Gastroesophageal sphincter (tissue), 4 donors: ENCODE results near the gene TMEM255A. TPM values are rescaled to one million over a fixed set of nuclear protein-coding genes. Genes with fewer than 3 reads are reported as not detected.

Experiments used
- ATAC-seq: fragments of 150-250 bp; one replicate; pipeline ENCODE4 v1.9.1; 2016; ENCODE audit warnings: mild to moderate bottlenecking, moderate library complexity
- H3K27ac ChIP-seq, 4 donors: fragments of 200-600 bp; sonication (generic) in 3 of 4; 1 replicate in 3 of 4; 2 replicates in 1 of 4; pipeline ENCODE4 v1.5.1; 2016 to 2019
- H3K27me3 ChIP-seq: fragments of 200-600 bp; sonication (generic); one replicate; pipeline ENCODE4 v1.5.1; 2019
- H3K36me3 ChIP-seq, 2 donors: fragments of 200-600 bp; sonication (generic); one replicate each; pipeline ENCODE4 v1.5.1; 2019; ENCODE audit warnings: control low read depth in 1 of 2
- H3K4me1 ChIP-seq, 3 donors: fragments of 200-600 bp; sonication (generic); 1 replicate in 2 of 3; 2 replicates in 1 of 3; pipeline ENCODE4 v1.5.1; 2016 to 2019; ENCODE audit warnings: control low read depth in 2 of 3
- H3K4me3 ChIP-seq, 2 donors: fragments of 200-600 bp; sonication (generic); one replicate each; pipeline ENCODE4 v1.5.1; 2019; ENCODE audit warnings: mild to moderate bottlenecking in 1 of 2, moderate library complexity in 1 of 2
- H3K9me3 ChIP-seq, 3 donors: fragments of 200-600 bp; sonication (generic); one replicate each; pipeline ENCODE4 v1.5.1; 2017 to 2019; ENCODE audit warnings: control low read depth in 2 of 3
- CTCF ChIP-seq, 4 experiments: fragments of 200-600 bp in 2 of 4; fragments of 450-650 bp in 2 of 4; sonication (generic) in 1 of 4; IDR thresholded peaks; one replicate each; pipeline ENCODE4 v1.5.1; 2017 to 2019; ENCODE audit warnings: antibody characterized with exemption in 4 of 4, mild to moderate bottlenecking in 2 of 4, moderate library complexity in 2 of 4
- EP300 ChIP-seq: sonication (generic); formaldehyde crosslinking; IDR thresholded peaks from one replicate; pipeline ENCODE4 v1.6.1; 2017; ENCODE audit warnings: antibody characterized with exemption, mild to moderate bottlenecking
- POLR2A ChIP-seq, 2 donors: fragments of 450-650 bp; IDR thresholded peaks; one replicate each; pipeline ENCODE4 v1.6.1; 2017; ENCODE audit warnings: antibody characterized with exemption in 2 of 2, mild to moderate bottlenecking in 2 of 2, moderate library complexity in 1 of 2
- POLR2AphosphoS5 ChIP-seq: sonication (generic); formaldehyde crosslinking; IDR thresholded peaks from one replicate; pipeline ENCODE4 v1.6.1; 2017; ENCODE audit warnings: antibody characterized with exemption
- WGBS, 2 donors: methylation state at CpG; one replicate each; pipeline ENCODE4 v1.1.5; 2018; ENCODE audit warnings: low coverage in 1 of 2; 5-methylcytosine and 5-hydroxymethylcytosine counted together
- total RNA-seq, 4 donors: library from RNA; depleted of rRNA; stranded (reverse); fragments of >200 nt; gene quantifications; one replicate each; pipeline ENCODE4 v1.1.0, GENCODE V29; 2016

The TMEM255A gene
- total RNA-seq, 4 donors from 2014 or later: 0.16 to 8.9 (median 4.1) TPM

GRCh38 chrX:120271218-120271617, 40.0 kb downstream of the TMEM255A start:
- Histone ChIP-seq H3K27me3 (no peaks in the 10 kb centered on the region), H3K4me3 (no peak overlapping the region), H3K27ac (no peak overlapping the region), H3K36me3 (no peaks in the 10 kb centered on the region), H3K4me1 (no peaks in the 10 kb centered on the region), H3K9me3 (no peaks in the 10 kb centered on the region)
- no peak for ATAC-seq
- no peak for TF ChIP-seq EP300
- TF ChIP-seq CTCF (IDR thresholded peaks at IDR 0.05): no peak
- no peak for TF ChIP-seq POLR2A (IDR thresholded peaks at IDR 0.05)
- 71% methylated on average over 1 of the region's 2 CpGs; no CpG with 5 or more reads in 1 of the 2 donors for whole genome bisulfite sequencing, 2 donors

- Histone ChIP-seq H3K4me1 (no peaks in the 10 kb centered on the region), H3K36me3 (no peaks in the 10 kb centered on the region), H3K27ac (no peak overlapping the region), H3K4me3 (no peak overlapping the region), H3K27me3 (no peaks in the 10 kb centered on the region), H3K9me3 (no peaks in the 10 kb centered on the region)
- TF ChIP-seq POLR2A (IDR thresholded peaks at IDR 0.05) (no peak), EP300 (no peak), POLR2AphosphoS5 (no peak), CTCF (IDR thresholded peaks at IDR 0.05) (no peak)
- WGBS, 2 donors: 60% methylated on average over 1 of the region's 4 CpGs; no CpG with 5 or more reads in 1 of the 2 donors
- ATAC-seq: no peak
Observed at GRCh38 chrX:120270567-120270966, 40.7 kb downstream of the TMEM255A start.

GRCh38 chrX:120269373-120270035, 41.8 kb downstream of the TMEM255A start:
- no peaks in the 10 kb centered on the region for H3K4me1 ChIP-seq
- peak overlapping the region in 3 of 4 donors; percentile 27 to 47 (median 37) for H3K27ac ChIP-seq
- peak; percentile 55 for ATAC-seq
- H3K36me3 ChIP-seq: no peaks in the 10 kb centered on the region
- no peak overlapping the region for H3K4me3 ChIP-seq
- no peaks in the 10 kb centered on the region for H3K9me3 ChIP-seq
- H3K27me3 ChIP-seq: no peaks in the 10 kb centered on the region
- WGBS, 2 donors: 0% methylated on average over 1 of the region's 1 CpG; no CpG with 5 or more reads in 1 of the 2 donors
- TF ChIP-seq CTCF (IDR thresholded peaks at IDR 0.05) (no peak), POLR2AphosphoS5 (no peak), POLR2A (IDR thresholded peaks at IDR 0.05) (no peak), EP300 (no peak)

- ATAC-seq: no peak
Observed at GRCh38 chrX:120264341-120264740, 46.9 kb downstream of the TMEM255A start.

More at GRCh38 chrX:120264341-120264740, 46.9 kb downstream of the TMEM255A start:
- Histone ChIP-seq H3K4me3 (no peak overlapping the region), H3K4me1 (no peaks in the 10 kb centered on the region), H3K27ac (no peak overlapping the region), H3K9me3 (no peaks in the 10 kb centered on the region), H3K27me3 (no peaks in the 10 kb centered on the region), H3K36me3 (no peaks in the 10 kb centered on the region)
- TF ChIP-seq CTCF (IDR thresholded peaks at IDR 0.05): no peak
- no peak for TF ChIP-seq EP300
- no peak for TF ChIP-seq POLR2AphosphoS5
- no peak for TF ChIP-seq POLR2A (IDR thresholded peaks at IDR 0.05)
